Glomerular endothelial cell (primary cell): ENCODE measurements around the gene RNASEH1. TPM values are rescaled to one million over a fixed set of nuclear protein-coding genes. Genes with fewer than 3 reads are reported as not detected.

Experiments used
- DNase-seq: peaks from one replicate; pipeline ENCODE4 v3.0.0-alpha.2; 2011; ENCODE audit warnings: low read depth, low spot score; ENCODE audit errors: extremely low read depth
- total RNA-seq: library from RNA; depleted of rRNA; stranded (reverse); fragments of >200 nt; gene quantifications from 2 replicates; pipeline ENCODE4 v1.2.3, GENCODE V29; 2015

Gene RNASEH1, protein sequence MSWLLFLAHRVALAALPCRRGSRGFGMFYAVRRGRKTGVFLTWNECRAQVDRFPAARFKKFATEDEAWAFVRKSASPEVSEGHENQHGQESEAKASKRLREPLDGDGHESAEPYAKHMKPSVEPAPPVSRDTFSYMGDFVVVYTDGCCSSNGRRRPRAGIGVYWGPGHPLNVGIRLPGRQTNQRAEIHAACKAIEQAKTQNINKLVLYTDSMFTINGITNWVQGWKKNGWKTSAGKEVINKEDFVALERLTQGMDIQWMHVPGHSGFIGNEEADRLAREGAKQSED
- 20.8 and 24.6 TPM in 2 replicates for total RNA-seq

DNA sequence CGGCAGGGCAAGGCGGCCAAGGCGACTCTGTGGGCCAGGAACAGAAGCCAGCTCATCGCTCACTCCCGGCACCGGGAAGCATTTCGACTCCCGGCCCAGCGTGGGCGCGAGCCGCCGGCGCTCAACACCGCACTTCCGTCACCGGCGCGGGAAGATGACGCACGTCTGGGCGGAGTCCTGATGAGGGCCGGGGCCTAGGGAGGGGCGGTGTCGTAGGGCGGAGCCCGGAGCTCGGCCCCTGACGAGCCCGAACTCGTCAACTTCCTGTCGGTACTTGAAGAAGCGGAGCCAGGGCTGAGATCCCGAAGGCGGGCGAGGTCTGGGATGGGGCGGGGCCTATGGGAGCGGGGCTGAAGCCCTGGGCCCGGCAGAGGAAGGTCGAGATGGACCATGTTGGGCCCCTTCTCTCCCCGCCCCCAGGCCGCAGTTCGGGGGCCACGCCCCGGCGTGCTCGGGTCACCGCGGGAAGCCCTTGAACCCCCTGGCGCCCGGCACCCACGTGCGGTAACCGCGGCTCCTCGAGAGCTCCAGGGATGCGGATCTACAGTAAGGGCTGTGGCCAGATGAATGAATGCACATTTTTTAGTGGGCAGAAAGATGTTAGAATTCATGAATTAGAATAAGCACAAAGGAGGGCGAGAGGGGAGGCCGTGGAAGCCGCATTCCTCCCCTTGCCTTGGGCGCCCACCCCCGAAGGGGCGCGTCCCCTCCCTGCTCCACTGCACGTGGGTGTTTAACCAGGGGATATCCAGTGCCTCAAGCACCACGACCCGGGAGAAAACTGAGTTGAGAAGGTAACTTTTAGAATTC lies at the start of gene RNASEH1:
Gene RNASEH1 (minus strand): TSS at position 129 of the 810 bp plus-strand sequence. CDS start 73 bp downstream, at position 56.
- DNase-seq = peak; percentile 82

DNA sequence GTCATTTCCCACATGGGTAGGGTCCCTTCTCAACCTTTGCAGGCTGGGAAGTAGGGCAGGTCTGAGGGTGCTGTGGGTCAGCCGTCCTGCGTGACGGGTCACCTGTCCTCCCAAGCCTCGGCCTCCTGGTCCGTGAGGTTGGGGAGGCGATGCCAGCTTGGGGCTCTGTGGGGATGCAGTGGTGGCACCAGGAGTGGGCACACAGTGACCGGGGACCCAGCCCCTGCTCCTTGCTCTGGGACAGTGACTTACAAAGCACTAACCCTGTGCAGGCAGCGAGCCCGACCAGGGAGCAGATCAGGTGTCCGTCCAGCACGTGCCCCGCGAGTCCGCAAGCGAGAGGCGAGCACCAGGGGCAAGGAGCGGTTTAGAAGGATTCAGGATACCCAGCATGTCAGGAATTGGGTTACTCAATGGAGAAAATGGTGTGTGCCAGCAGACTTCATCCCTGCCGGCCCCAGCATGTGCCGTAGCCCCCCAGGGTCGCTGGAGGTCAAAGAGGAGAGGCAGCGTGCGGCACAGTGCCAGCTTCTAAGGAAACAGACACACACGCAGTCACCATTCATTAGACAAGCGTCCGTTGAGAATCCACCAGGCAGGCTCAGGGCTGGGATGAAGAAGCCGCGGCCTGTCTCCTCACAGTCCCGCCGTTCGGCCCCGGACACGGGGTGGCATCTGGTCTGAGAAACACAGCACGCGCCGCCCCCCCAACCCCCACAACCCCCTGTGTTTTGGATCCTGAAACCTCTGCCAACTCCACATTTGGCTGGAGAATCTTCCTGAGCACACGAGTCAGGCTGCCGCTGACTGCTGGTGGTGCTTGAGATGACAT lies 48.5 kb upstream of the RNASEH1 start:
- DNase-seq = no peak

DNA sequence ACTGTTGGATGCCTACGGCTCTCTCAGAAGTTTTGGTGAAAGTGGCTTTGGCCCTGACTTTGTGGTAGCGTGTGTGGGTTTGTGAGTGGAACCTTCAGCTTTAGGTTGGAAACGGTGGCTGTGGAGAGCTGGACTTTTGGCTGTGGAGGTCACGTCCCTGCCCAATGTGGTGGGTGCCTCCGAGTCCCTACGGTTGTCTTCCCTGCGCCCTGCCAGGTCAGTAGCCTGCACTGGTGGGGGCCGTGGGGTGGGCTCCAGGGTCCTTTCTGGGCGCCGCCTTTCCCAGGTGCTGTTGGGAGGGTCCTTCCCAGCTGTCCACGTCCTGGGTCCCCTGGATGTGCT lies 47.9 kb upstream of the RNASEH1 start:
- no peak for DNase-seq

DNA sequence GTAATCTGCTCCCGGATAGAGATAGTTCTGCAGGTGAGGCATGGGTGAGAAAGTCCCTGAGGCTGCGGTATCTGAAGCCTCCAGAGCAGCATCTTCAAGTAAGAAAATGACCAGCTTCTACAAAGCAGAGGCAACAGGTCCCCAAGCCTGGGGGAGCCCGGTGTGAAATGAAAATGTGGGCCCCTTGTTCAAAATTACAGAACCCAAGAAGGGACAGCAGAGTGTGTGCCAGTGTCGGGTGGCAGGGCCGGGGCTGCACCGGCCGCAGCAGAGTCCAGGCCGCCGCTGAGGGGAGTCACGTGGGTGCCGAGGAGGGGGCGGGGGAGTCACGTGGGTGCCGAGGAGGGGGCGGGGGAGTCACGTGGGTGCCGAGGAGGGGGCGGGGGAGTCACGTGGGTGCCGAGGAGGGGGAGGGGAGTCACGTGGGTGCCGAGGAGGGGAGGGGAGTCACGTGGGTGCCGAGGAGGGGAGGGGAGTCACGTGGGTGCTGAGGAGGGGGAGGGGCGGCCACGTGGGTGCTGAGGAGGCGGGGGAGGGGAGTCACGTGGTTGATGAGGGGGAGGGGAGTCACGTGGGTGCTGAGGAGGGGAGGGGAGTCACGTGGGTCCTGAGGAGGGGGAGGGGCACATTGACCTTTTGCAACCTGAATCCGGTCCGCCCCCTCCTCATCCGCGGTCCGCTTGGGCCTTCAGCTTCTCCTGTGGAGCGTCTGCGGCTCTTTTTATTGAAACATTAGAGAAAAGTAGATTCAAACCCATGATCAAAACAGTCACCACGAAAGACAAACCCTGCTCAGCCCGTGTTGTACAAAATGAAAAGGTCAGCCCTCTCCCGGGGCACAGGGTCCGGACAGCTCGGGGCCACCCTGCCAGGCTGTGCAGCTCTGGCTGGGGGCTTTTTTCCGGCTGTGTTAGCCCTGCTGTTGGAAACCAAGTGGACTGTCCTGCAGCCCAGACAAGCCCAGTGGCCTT lies 47.1 kb upstream of the RNASEH1 start:
- DNase-seq = no peak

DNA sequence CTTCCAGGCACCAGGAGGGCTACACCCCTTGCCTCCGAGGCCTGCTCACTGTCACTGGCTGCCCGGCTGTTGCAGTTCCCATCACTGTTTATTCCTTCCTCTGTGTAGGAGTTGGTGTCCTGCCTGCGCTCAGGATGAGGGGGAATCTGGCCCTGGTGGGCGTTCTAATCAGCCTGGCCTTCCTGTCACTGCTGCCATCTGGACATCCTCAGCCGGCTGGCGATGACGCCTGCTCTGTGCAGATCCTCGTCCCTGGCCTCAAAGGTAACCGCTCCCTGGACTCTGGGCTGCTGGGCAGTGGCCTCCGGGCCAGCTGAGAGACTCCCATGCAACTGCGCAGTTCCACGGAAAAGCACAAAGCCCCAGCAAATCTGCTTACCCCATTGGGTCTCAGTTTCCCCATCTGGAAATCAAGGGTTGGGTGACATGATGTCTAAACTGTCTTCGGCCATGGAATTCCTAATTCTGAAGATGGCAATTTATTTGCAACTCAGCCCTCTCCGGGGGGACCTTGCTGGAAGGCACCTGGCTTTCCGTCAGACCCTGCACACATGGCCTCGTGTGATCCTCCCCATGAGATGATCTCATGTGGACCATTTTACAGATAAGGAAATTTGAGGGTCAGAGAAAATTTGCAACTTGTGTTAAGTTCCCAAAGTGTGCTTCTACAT lies 46.2 kb upstream of the RNASEH1 start:
- DNase-seq = no peak

DNA sequence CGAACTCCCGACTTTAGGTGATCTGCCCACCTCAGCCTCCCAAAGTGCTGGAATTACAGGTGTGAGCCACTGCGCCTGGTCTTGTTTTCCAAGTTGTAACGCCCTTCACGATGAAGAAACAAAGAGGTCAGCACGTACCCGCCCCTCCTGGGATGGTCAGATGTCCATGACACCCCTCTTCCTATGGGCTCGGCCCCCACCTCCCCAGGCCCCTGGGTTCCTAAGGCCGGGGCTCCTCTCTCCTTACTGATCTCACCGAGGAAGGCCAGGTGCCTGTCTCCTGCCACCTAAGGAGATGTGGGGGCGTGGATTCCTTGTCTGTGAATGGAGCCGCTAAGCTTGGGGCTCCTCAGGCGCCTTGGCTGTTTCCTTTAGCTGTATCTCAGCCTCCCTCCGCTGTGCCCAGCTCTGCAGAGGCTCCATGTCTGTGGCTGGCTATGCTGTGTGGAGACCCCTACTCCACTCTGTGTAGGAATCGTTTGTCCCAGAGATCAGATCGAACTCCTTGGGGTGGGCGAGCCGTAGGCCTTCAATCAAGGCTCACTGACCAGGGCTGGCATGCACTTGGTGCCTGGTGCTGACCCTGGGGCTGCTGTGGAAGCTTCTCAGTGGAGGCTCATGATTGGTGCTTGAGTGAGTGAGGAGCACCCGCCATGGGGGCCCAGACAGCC lies 45.5 kb upstream of the RNASEH1 start:
- DNase-seq = no peak

DNA sequence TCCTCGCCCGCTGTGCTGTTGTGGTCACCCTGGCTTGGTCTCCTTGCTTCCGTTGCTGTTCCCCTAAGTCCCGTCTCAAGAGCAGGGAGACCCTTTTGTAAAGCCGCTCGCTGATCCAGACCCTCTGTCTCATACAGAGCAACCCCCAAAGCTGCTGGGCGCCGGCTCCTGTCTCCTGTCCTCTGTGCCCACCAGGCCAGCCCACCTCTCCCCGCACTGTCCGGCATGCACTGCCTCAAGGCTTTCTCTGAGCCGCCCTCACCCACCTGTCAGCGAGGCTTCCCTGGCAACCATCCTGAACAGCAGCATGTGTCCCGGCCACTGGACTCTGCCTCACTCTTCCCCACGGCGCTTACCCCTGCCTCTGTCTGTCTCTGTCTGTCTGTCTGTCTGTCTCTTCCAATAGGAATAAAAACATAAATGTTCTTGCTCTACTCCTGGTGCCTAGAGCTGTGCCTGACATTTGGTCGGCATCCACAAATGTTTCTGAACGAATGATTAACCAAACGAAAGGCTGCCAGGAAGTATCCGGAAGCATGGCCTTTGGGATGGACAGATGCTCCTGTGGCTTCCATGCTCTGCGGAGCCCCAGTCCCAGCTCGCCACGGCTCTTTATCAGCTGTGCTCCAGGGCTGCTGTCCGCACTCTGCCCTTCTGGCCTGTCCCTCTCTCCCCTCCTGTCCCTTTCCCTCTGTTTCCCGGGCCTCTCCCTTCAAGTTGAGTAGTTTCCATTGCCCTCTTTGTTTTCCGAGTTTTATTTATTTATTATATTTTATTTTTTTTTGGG lies 44.6 kb upstream of the RNASEH1 start:
- DNase-seq = no peak

DNA sequence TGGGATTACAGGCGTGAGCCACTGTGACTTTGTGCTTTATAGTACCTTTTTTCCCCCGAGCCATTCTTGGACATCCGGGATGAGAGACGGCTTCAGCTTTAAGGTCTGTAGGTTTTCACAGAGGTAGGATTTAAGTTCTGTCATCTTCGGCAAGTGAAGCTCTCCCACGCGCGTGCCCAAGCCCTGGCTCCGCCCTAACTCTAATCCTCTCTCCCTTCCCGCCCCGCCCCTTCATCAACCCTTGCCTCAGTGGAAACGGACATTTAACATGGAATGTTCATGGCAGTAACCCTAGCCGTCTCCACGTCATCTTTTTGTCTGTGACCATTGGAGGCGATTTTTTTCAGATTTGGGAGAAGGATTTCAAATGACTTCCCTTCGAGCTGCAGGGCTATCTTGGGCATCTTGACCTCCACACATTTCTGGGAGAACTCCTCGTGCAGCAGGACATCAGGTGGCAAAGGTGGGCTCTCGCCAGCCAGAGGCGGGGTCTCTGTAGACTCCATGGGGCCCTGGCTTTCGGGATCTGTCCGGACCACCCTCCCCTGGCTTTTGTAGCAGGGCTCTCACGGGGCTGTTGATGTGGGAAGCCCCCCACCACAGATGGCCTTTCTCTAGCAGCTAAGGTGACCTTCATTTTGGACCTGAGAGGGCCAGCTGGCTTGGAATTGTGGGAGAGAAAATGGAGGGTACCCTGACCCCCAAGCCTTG lies 43.6 kb upstream of the RNASEH1 start:
- DNase-seq = no peak

DNA sequence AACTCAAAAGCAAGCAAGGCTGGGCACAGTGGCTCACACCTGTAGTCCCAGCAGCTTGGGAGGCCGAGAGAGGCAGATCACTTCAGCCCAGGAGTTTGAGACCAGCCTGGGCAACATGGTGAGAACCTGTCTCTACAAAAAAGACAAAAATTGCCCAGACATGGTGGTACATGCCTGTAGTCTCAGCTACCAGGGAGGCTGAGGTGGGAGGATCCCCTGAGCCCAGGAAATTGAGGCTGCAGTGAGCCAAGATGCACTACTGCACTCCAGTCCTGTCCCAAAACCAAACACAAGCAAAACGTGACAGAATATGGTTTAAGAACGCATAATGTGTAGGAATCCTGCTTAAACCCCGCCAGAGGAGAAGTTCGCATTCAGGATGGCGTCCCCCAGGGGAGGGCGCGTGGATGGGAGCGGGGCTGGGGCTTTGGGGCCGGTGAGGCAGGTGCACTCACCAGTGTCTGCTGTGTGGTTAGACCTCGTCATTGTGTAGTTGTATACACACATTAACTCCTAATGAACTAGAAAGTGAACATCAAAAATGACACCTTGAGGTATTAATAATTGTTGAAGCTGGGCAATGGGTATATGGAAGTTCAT lies 42.2 kb upstream of the RNASEH1 start:
- no peak for DNase-seq

DNA sequence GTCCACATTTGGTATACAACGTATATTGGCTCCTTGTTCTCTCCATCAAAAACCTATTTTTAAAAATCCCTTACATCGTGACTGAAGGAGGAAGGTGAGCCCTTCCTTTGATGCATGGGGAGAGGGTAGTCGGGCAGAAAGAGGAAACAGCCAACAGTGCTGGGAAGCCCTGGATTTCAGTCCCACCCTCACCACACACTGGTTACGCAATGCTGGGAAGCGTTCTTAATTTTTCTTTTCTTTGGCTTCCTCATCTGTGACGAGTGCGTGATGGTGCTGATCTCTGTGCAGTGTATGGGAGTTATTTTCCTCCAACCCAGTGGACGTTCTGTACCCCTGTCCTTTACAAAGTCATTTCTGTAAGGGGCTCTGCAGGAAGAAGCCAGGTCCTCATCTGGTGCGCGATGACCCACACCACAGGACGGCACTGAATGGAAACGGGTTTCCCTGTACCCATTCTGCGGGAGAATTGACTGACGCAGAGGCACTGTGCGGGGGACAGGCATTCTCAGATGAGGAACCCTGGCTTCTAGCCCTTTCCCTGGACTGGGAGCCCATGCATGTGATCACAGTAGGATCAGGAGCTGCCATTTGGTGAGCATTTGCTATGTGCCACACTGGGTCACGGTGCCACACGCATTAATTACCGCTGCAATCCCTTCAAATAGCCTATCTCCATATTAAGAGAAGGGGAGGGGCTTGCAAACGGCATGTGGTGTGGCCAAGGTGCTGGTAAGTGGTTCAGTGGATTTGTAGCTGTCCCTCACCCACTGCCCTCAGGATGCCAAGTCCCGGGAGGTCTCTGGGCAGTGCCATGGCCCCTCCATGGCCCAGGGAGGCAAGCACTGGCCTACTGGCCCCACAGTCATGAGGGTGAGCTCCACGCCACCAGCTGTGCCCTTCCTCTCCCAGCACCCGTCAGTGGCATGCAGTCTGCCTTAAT lies 41.0 kb upstream of the RNASEH1 start:
- DNase-seq = no peak

DNA sequence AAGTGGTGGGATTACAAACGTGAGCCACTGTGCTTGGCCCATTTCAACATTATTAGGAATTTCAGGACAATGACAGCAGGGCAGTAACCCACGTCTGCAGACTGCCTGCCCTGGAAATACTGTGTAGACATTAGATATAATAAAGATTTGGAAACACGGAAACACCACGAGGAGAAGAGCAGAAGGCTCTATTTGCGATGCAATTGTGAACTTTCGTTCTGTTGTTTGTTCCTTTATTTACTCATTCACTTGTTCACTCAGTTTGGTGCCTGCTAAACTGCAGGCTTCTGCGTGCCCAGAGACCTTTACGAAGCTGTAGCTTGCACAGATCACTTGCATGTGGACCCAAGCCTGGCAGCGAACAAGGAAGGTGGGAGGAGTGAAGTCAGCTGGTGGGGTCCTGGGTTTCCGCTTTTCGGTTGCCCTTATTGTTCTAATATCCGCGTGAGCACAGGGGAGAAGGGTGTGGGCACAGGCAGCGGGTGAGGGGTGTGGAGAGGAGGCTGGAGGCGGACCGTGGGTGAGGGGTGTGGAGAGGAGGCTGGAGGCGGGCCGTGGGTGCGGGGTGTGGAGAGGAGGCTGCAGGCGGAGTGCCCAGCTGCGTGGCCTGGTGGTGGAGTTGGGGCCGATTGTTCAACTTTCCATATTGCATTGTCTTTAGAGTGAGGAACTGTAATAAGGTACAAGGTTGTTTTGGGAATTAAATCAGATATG lies 40.2 kb upstream of the RNASEH1 start:
- no peak for DNase-seq

DNA sequence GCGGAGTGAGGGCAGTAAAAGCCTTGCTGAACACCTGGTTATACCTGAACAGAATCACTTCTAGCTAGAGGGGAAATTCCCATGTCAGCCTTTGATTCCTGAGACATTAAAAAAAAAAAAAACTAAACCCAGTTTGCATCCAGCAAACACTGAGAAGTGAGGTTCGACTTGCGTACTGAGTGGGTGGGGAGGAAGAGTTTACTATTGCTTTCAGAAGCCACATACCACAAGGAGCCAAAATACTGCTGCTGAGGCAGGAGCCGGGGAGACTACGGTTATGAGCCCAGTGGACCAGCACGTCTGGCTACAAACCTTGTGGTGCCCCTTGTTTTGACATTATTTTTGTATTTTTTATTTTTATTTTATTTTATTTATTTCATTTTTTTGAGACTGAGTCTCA lies 39.4 kb upstream of the RNASEH1 start:
- no peak for DNase-seq

DNA sequence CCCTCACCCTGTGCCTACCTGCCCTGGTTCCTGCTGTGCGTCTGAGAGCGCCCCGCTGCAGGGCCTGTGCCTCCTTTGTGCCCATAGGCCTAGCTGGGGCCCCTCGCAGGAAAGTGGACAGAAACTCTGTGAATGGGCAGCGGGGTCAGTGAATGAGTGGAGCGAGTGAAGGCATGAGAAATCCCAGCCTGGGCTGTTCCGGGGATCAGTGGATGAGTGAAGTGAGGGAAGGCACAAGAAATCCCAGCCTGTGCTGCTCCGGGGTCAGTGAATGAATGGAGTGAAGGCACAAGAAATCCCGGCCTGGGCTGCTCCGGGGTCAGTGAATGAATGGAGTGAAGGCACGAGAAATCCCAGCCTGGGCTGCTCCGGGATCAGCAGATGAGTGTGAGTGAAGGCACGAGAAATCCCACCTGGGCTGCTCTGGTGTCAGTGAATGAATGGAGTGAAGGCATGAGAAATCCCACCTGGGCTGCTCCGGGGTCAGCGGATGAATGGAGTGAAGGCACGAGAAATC lies 38.8 kb upstream of the RNASEH1 start:
- no peak for DNase-seq

DNA sequence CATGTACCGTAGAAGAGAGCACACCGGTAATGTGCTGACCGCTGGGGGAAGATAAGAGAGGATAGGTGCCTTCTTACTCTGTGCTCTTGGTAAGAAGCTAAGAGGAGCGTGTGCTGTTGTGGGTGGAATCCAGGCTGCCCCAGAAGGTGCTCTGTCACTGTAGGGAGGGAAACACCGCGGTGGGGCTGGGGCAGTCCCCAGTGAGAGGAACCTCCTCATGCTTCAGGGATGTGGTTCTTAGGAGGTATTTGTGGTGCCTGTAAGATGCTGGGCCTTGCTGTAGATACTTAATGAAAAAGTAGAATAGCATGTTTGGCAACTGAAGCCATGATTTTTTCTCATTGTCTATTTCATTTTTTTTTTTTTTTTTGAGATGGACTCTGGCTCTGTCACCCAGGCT lies 37.9 kb upstream of the RNASEH1 start:
- DNase-seq = no peak

DNA sequence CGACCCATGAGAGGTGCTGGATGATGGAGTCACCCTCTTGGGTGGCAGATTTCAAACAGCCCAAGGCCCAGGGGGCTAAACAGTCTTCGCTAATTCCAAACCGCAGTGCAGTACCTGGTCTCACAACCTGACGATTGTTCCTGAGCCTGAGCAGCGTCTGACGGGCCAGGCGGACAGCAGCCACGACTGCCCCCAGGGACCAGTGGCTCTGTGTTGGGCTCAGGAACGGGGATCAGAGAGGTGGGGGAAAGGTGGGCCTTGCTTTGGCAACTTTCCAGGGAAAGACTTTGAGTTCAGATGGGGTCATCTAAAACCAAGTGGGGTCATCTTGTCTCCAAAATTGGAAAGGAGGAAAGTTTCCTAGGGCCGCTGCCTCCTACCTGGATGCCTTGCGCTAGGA lies 37.3 kb upstream of the RNASEH1 start:
- DNase-seq = no peak
